IPS-18a (cell line): Measurements from ENCODE around the gene YPEL3.

Source experiments
- H3K27ac ChIP-seq: one replicate; pipeline ENCODE4 v1.5.1; 2013; ENCODE audit warnings: low read length
- H3K27me3 ChIP-seq: one replicate; pipeline ENCODE4 v1.6.1; 2013; ENCODE audit warnings: mild to moderate bottlenecking, low read length; ENCODE audit not compliant: control insufficient read depth, insufficient read depth
- H3K36me3 ChIP-seq: one replicate; pipeline ENCODE4 v1.6.1; 2013; ENCODE audit warnings: low read depth, low read length; ENCODE audit not compliant: control insufficient read depth
- H3K4me1 ChIP-seq: one replicate; pipeline ENCODE4 v1.6.1; 2013; ENCODE audit warnings: low read depth, low read length; ENCODE audit not compliant: control insufficient read depth
- H3K4me3 ChIP-seq: one replicate; pipeline ENCODE4 v1.5.1; 2013; ENCODE audit warnings: low read length
- H3K9ac ChIP-seq: one replicate; pipeline ENCODE4 v1.6.1; 2013; ENCODE audit warnings: mild to moderate bottlenecking, low read length, moderate library complexity
- H3K9me3 ChIP-seq: one replicate; pipeline ENCODE4 v1.6.1; 2013; ENCODE audit warnings: low read depth, low read length; ENCODE audit not compliant: control insufficient read depth

The YPEL3 gene

GRCh38 chr16:30063893-30064728 is 31.9 kb downstream of the YPEL3 start:
- Histone ChIP-seq H3K27ac (peak overlapping the region; percentile 83), H3K9ac (peak overlapping the region; percentile 85), H3K4me1 (peaks cover 17% of the 10 kb centered on the region), H3K4me3 (peak overlapping the region; percentile 97), H3K9me3 (no peaks in the 10 kb centered on the region), H3K36me3 (peaks cover 23% of the 10 kb centered on the region), H3K27me3 (no peaks in the 10 kb centered on the region)

- Histone ChIP-seq H3K9me3 (no peaks in the 10 kb centered on the region), H3K4me1 (peaks cover 17% of the 10 kb centered on the region), H3K27ac (no peak overlapping the region), H3K9ac (peak overlapping the region; percentile 85), H3K36me3 (peaks cover 16% of the 10 kb centered on the region), H3K27me3 (no peaks in the 10 kb centered on the region), H3K4me3 (peak overlapping the region; percentile 97)
These were observed 32.6 kb downstream of the YPEL3 start for GRCh38 chr16:30063278-30063892.

- no peak overlapping the region for H3K9ac ChIP-seq
- no peaks in the 10 kb centered on the region for H3K27me3 ChIP-seq
- H3K4me1 ChIP-seq = peaks cover 10% of the 10 kb centered on the region
- no peaks in the 10 kb centered on the region for H3K9me3 ChIP-seq
- H3K36me3 ChIP-seq = no peaks in the 10 kb centered on the region
- H3K27ac ChIP-seq = no peak overlapping the region
- no peak overlapping the region for H3K4me3 ChIP-seq
These were observed 35.0 kb downstream of the YPEL3 start for GRCh38 chr16:30060836-30061554.

- Histone ChIP-seq H3K27me3 (no peaks in the 10 kb centered on the region), H3K36me3 (no peaks in the 10 kb centered on the region), H3K4me3 (no peak overlapping the region), H3K9me3 (no peaks in the 10 kb centered on the region), H3K4me1 (peaks cover 10% of the 10 kb centered on the region), H3K27ac (no peak overlapping the region), H3K9ac (no peak overlapping the region)
These were observed 35.7 kb downstream of the YPEL3 start for GRCh38 chr16:30060346-30060745.

GRCh38 chr16:30054959-30055553 is 41.0 kb downstream of the YPEL3 start:
- H3K36me3 ChIP-seq = no peaks in the 10 kb centered on the region
- H3K27ac ChIP-seq = no peak overlapping the region
- H3K27me3 ChIP-seq = no peaks in the 10 kb centered on the region
- H3K9me3 ChIP-seq = no peaks in the 10 kb centered on the region
- H3K4me3 ChIP-seq = no peak overlapping the region
- peaks cover 3% of the 10 kb centered on the region for H3K4me1 ChIP-seq
- H3K9ac ChIP-seq = no peak overlapping the region

GRCh38 chr16:30054451-30054850 is 41.6 kb downstream of the YPEL3 start:
- H3K4me1 ChIP-seq = peaks cover 3% of the 10 kb centered on the region
- no peak overlapping the region for H3K9ac ChIP-seq
- no peaks in the 10 kb centered on the region for H3K9me3 ChIP-seq
- no peaks in the 10 kb centered on the region for H3K36me3 ChIP-seq
- no peaks in the 10 kb centered on the region for H3K27me3 ChIP-seq
- no peak overlapping the region for H3K4me3 ChIP-seq
- H3K27ac ChIP-seq = no peak overlapping the region

- Histone ChIP-seq H3K27ac (no peak overlapping the region), H3K4me1 (peaks cover 3% of the 10 kb centered on the region), H3K36me3 (no peaks in the 10 kb centered on the region)
These were observed 42.5 kb downstream of the YPEL3 start for GRCh38 chr16:30053376-30054015.

GRCh38 chr16:30052671-30053372 is 43.2 kb downstream of the YPEL3 start:
- Histone ChIP-seq H3K9me3 (no peaks in the 10 kb centered on the region), H3K9ac (peak overlapping the region; percentile 61), H3K27ac (no peak overlapping the region), H3K27me3 (no peaks in the 10 kb centered on the region), H3K36me3 (no peaks in the 10 kb centered on the region), H3K4me1 (peaks cover 3% of the 10 kb centered on the region), H3K4me3 (peak overlapping the region; percentile 84)

More at GRCh38 chr16:30053376-30054015, 42.5 kb downstream of the YPEL3 start:
- no peaks in the 10 kb centered on the region for H3K27me3 ChIP-seq
- H3K9ac ChIP-seq = peak overlapping the region; percentile 61
- H3K4me3 ChIP-seq = peak overlapping the region; percentile 84
- H3K9me3 ChIP-seq = no peaks in the 10 kb centered on the region

- no peaks in the 10 kb centered on the region for H3K27me3 ChIP-seq
- no peaks in the 10 kb centered on the region for H3K9me3 ChIP-seq
- peaks cover 3% of the 10 kb centered on the region for H3K4me1 ChIP-seq
- no peak overlapping the region for H3K4me3 ChIP-seq
- no peaks in the 10 kb centered on the region for H3K36me3 ChIP-seq
- no peak overlapping the region for H3K27ac ChIP-seq
- no peak overlapping the region for H3K9ac ChIP-seq
These were observed 44.5 kb downstream of the YPEL3 start for GRCh38 chr16:30051518-30051917.

GRCh38 chr16:30049871-30050270 is 46.1 kb downstream of the YPEL3 start:
- H3K4me1 ChIP-seq = peaks cover 3% of the 10 kb centered on the region
- no peak overlapping the region for H3K9ac ChIP-seq
- no peaks in the 10 kb centered on the region for H3K36me3 ChIP-seq
- no peak overlapping the region for H3K4me3 ChIP-seq
- no peaks in the 10 kb centered on the region for H3K9me3 ChIP-seq
- no peak overlapping the region for H3K27ac ChIP-seq
- H3K27me3 ChIP-seq = no peaks in the 10 kb centered on the region
